Trophoblast cell (in vitro differentiated cells and primary cell): ENCODE results near the gene KLHL2. TPM values are rescaled to one million over a fixed set of nuclear protein-coding genes. Genes with fewer than 3 reads are reported as not detected.
"Not testable (repeated sequence)": the region's sequence is repeated elsewhere in the genome, so short reads cannot be mapped to it uniquely, and the experiment has no call there.

Experiments
- DNase-seq, 2 donors: peaks; one replicate each; pipeline ENCODE4 v3.0.0-alpha.2; 2016
- H2AFZ ChIP-seq: 2 replicates; pipeline ENCODE4 v1.6.1; 2013; ENCODE audit warnings: low read length, moderate library complexity, mild to moderate bottlenecking; ENCODE audit not compliant: insufficient read depth, poor library complexity
- H2AK5ac ChIP-seq: 2 replicates; pipeline ENCODE4 v1.6.1; 2013; ENCODE audit warnings: mild to moderate bottlenecking, low read length
- H2BK120ac ChIP-seq: 2 replicates; pipeline ENCODE4 v1.6.1; 2013; ENCODE audit warnings: low read length, mild to moderate bottlenecking, moderate library complexity; ENCODE audit not compliant: insufficient read depth, poor library complexity
- H2BK12ac ChIP-seq: 2 replicates; pipeline ENCODE4 v1.6.1; 2013; ENCODE audit warnings: mild to moderate bottlenecking, low read length, moderate library complexity
- H2BK5ac ChIP-seq: 2 replicates; pipeline ENCODE4 v1.6.1; 2013; ENCODE audit warnings: low read length, low read depth, moderate library complexity, mild to moderate bottlenecking; ENCODE audit not compliant: poor library complexity
- H3K14ac ChIP-seq: 2 replicates; pipeline ENCODE4 v1.6.1; 2013; ENCODE audit warnings: mild to moderate bottlenecking, low read length
- H3K18ac ChIP-seq: 2 replicates; pipeline ENCODE4 v1.6.1; 2013; ENCODE audit warnings: mild to moderate bottlenecking, low read length
- H3K23ac ChIP-seq: 2 replicates; pipeline ENCODE4 v1.6.1; 2013; ENCODE audit warnings: low read length
- H3K27ac ChIP-seq: 2 replicates; pipeline ENCODE4 v1.5.1; 2013; ENCODE audit warnings: low read depth, mild to moderate bottlenecking, inconsistent platforms, low read length, moderate library complexity
- H3K27me3 ChIP-seq: 2 replicates; pipeline ENCODE4 v1.6.1; 2013; ENCODE audit warnings: inconsistent platforms, mild to moderate bottlenecking, low read length, moderate library complexity; ENCODE audit not compliant: insufficient read depth
- H3K36me3 ChIP-seq, 2 experiments: 1 replicate in 1 of 2; 2 replicates in 1 of 2; pipeline ENCODE4 v1.6.1; 2013; ENCODE audit warnings: low read length in 2 of 2, mild to moderate bottlenecking in 2 of 2, moderate library complexity in 1 of 2; ENCODE audit not compliant: insufficient read depth in 2 of 2, control insufficient read depth in 1 of 2
- H3K4ac ChIP-seq: 2 replicates; pipeline ENCODE4 v1.6.1; 2013; ENCODE audit warnings: low read depth, mild to moderate bottlenecking, low read length, moderate library complexity
- H3K4me1 ChIP-seq, 2 experiments: 1 replicate in 1 of 2; 2 replicates in 1 of 2; pipeline ENCODE4 v1.6.1; 2013; ENCODE audit warnings: low read length in 2 of 2, mild to moderate bottlenecking in 2 of 2, moderate library complexity in 1 of 2; ENCODE audit not compliant: insufficient read depth in 2 of 2, control insufficient read depth in 1 of 2
- H3K4me2 ChIP-seq: 2 replicates; pipeline ENCODE4 v1.6.1; 2013; ENCODE audit warnings: inconsistent platforms, mild to moderate bottlenecking, low read length, moderate library complexity
- H3K4me3 ChIP-seq: 2 replicates; pipeline ENCODE4 v1.5.1; 2013; ENCODE audit warnings: mild to moderate bottlenecking, low read depth, low read length, inconsistent platforms
- H3K79me1 ChIP-seq: one replicate; pipeline ENCODE4 v1.6.1; 2013; ENCODE audit warnings: low read length
- H3K79me2 ChIP-seq: 2 replicates; pipeline ENCODE4 v1.6.1; 2013; ENCODE audit warnings: low read length, mild to moderate bottlenecking; ENCODE audit not compliant: control insufficient read depth, insufficient read depth, poor library complexity
- H3K9ac ChIP-seq: 2 replicates; pipeline ENCODE4 v1.6.1; 2013; ENCODE audit warnings: mild to moderate bottlenecking, low read length
- H3K9me3 ChIP-seq: 2 replicates; pipeline ENCODE4 v1.6.1; 2013; ENCODE audit warnings: low read depth, mild to moderate bottlenecking, control low read depth, inconsistent platforms, low read length; ENCODE audit not compliant: insufficient read depth
- H4K12ac ChIP-seq: 2 replicates; pipeline ENCODE4 v1.6.1; 2013; ENCODE audit warnings: low read depth, mild to moderate bottlenecking, low read length, moderate library complexity
- H4K8ac ChIP-seq: 2 replicates; pipeline ENCODE4 v1.6.1; 2013; ENCODE audit warnings: low read depth, mild to moderate bottlenecking, low read length, moderate library complexity
- H4K91ac ChIP-seq: one replicate; pipeline ENCODE4 v1.6.1; 2013; ENCODE audit warnings: low read depth, mild to moderate bottlenecking, low read length, moderate library complexity
- WGBS: extraction: QIAGEN DNeasy Blood & Tissue Kit; methylation state at CpG from one replicate; pipeline ENCODE4 v1.1.7; 2013; ENCODE audit warnings: missing lambda C conversion rate; ENCODE audit not compliant: insufficient read length, insufficient coverage; ENCODE audit errors: extremely low coverage; 5-methylcytosine and 5-hydroxymethylcytosine counted together
- polyA plus RNA-seq: library from polyadenylated mRNA; stranded (reverse); fragments of 200-250 nt; gene quantifications from 2 replicates; pipeline ENCODE4 v1.2.3, GENCODE V29; 2013

The KLHL2 gene
- polyA plus RNA-seq = 4.3 and 5.0 TPM in 2 replicates

GRCh38 chr4:165207431-165208220, at the start of gene KLHL2:
TSS of gene KLHL2 (plus strand) at chr4:165207561. CDS start at chr4:165207877, 316 bp downstream.
- Histone ChIP-seq H2BK120ac (peak within 1 kb of the TSS; percentile 64), H4K12ac (no peak within 1 kb of the TSS), H2AFZ (peak within 1 kb of the TSS; percentile 85), H3K4me2 (peak within 1 kb of the TSS; percentile 97), H2BK12ac (no peak within 1 kb of the TSS), H3K14ac (peak within 1 kb of the TSS; percentile 35), H3K79me1 (no peaks in the 10 kb centered on the region), H3K79me2 (peaks cover 2% of the 10 kb centered on the region), H3K27ac (no peak within 1 kb of the TSS), H4K91ac (peak within 1 kb of the TSS; percentile 78), H3K18ac (peak within 1 kb of the TSS; percentile 79), H2AK5ac (no peak within 1 kb of the TSS), H3K36me3 (no peaks in the 10 kb centered on the region), H4K8ac (peak within 1 kb of the TSS; percentile 73), H3K4ac (peak within 1 kb of the TSS; percentile 15), H2BK5ac (no peak within 1 kb of the TSS), H3K9me3 (no peaks in the 10 kb centered on the region), H3K23ac (no peak within 1 kb of the TSS), H3K27me3 (no peaks in the 10 kb centered on the region), H3K4me1 (peaks cover 2 to 9% of the 10 kb centered on the region in 2 experiments), H3K9ac (peak within 1 kb of the TSS; percentile 76), H3K4me3 (peak within 1 kb of the TSS; percentile 88)
- WGBS = no CpG with 5 or more reads among the region's 113 CpGs
- DNase-seq = peak; percentile 70 to 74

GRCh38 chr4:165158762-165159161, 48.6 kb upstream of the KLHL2 start:
- no peak overlapping the region for H2AK5ac ChIP-seq
- DNase-seq = no peak
- no peak overlapping the region for H2BK5ac ChIP-seq

DNA sequence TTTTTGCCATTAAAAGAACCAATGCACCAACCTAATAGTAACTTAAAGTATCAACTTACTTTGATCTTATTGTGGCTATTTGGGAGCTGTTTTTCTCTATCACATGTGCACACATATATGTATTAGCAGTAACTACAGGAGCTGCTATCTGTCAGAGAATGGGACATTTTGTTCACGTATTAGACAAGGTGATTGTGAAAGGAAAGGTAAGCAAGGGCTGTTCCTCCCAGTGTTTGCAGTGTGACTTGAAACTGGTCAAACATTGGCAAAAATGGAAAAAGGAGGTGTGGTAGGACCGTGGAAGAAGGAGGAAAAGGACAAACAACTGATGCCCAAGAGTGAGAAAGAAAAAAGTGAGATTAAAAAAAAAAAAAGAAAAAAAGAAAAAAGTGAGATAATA, 43.1 kb upstream of the KLHL2 start:
- Histone ChIP-seq H3K36me3 (no peaks in the 10 kb centered on the region), H4K91ac (no peak overlapping the region), H2AFZ (no peak overlapping the region), H2BK12ac (no peak overlapping the region), H3K4me1 (no peaks in the 10 kb centered on the region), H2BK120ac (no peak overlapping the region), H3K4ac (no peak overlapping the region), H4K12ac (no peak overlapping the region), H3K27me3 (no peaks in the 10 kb centered on the region), H3K9ac (no peak overlapping the region), H3K14ac (no peak overlapping the region), H3K79me1 (no peaks in the 10 kb centered on the region), H3K9me3 (no peaks in the 10 kb centered on the region), H2AK5ac (no peak overlapping the region), H3K4me2 (no peak overlapping the region), H4K8ac (no peak overlapping the region), H3K4me3 (no peak overlapping the region), H3K23ac (no peak overlapping the region), H2BK5ac (no peak overlapping the region), H3K79me2 (no peaks in the 10 kb centered on the region), H3K18ac (no peak overlapping the region), H3K27ac (no peak overlapping the region)
- DNase-seq = no peak
- WGBS = no CpG with 5 or more reads among the region's 2 CpGs

More at GRCh38 chr4:165158762-165159161, 48.6 kb upstream of the KLHL2 start:
- no peak overlapping the region for H3K4me2 ChIP-seq
- H4K12ac ChIP-seq = no peak overlapping the region
- no peaks in the 10 kb centered on the region for H3K27me3 ChIP-seq
- H3K14ac ChIP-seq = no peak overlapping the region
- H3K9me3 ChIP-seq = no peaks in the 10 kb centered on the region
- no peak overlapping the region for H4K8ac ChIP-seq
- no peak overlapping the region for H3K18ac ChIP-seq
- no peaks in the 10 kb centered on the region for H3K79me2 ChIP-seq
- no peak overlapping the region for H3K9ac ChIP-seq
- H2AFZ ChIP-seq = no peak overlapping the region
- H3K23ac ChIP-seq = no peak overlapping the region
- no peak overlapping the region for H2BK120ac ChIP-seq
- no peak overlapping the region for H3K27ac ChIP-seq
- H3K79me1 ChIP-seq = no peaks in the 10 kb centered on the region
- no peak overlapping the region for H2BK12ac ChIP-seq
- H3K4me3 ChIP-seq = no peak overlapping the region
- H4K91ac ChIP-seq = no peak overlapping the region
- H3K4ac ChIP-seq = no peak overlapping the region
- no peaks in the 10 kb centered on the region for H3K4me1 ChIP-seq
- H3K36me3 ChIP-seq = no peaks in the 10 kb centered on the region

DNA sequence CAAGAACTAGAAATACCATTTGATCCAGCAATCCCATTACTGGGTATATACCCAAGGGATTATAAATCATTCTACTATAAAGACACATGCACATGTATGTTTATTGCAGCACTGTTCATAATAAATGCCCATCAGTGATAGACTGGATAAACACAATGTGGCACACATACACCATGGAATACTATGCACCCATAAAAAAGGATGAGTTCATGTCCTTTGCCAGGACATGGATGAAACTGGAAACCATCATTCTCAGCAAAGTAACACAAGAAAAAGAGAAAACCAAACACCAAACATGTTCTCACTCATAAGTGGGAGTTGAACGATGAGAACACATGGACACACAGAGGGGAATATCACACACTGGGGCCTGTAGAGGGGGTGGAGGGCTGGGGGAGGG, 40.5 kb upstream of the KLHL2 start:
- H3K14ac ChIP-seq, H2BK12ac ChIP-seq, H3K27ac ChIP-seq, H3K4ac ChIP-seq, H3K79me2 ChIP-seq, H4K12ac ChIP-seq, H3K18ac ChIP-seq, H2BK5ac ChIP-seq, H3K4me1 ChIP-seq, H4K91ac ChIP-seq, H3K79me1 ChIP-seq, H3K23ac ChIP-seq, H3K36me3 ChIP-seq, H3K9ac ChIP-seq, H3K4me3 ChIP-seq, H3K27me3 ChIP-seq, H3K4me2 ChIP-seq, H3K9me3 ChIP-seq, H4K8ac ChIP-seq, H2BK120ac ChIP-seq, DNase-seq, H2AFZ ChIP-seq, H2AK5ac ChIP-seq: not testable (repeated sequence)
- WGBS = no CpG with 5 or more reads among the region's 1 CpG
